Thoracic aorta (tissue), 2 donors: ENCODE results near the gene ATG14. TPM values are rescaled to one million over a fixed set of nuclear protein-coding genes. Genes with fewer than 3 reads are reported as not detected.

ENCODE experiments used
- ATAC-seq: fragments of 150-250 bp; one replicate; pipeline ENCODE4 v1.8.0; 2017; ENCODE audit warnings: low read depth; ENCODE audit not compliant: insufficient number of reproducible peaks, low FRiP score
- DNase-seq: peaks from one replicate; pipeline ENCODE4 v3.0.0-alpha.2; 2020; ENCODE audit warnings: low spot score
- H3K27ac ChIP-seq, 2 donors: fragments of 200-600 bp; sonication (generic); 1 replicate in 1 of 2; 2 replicates in 1 of 2; pipeline ENCODE4 v1.5.1; 2016; ENCODE audit warnings: mild to moderate bottlenecking in 2 of 2, moderate library complexity in 2 of 2
- H3K27me3 ChIP-seq: fragments of 200-600 bp; sonication (generic); replicated peaks from 2 replicates; pipeline ENCODE4 v1.6.0; 2016; ENCODE audit warnings: mild to moderate bottlenecking; ENCODE audit not compliant: insufficient read depth
- H3K36me3 ChIP-seq: fragments of 200-600 bp; sonication (generic); one replicate; pipeline ENCODE4 v1.5.1; 2016
- H3K4me1 ChIP-seq, 2 donors: fragments of 200-600 bp; sonication (generic); 1 replicate in 1 of 2; 2 replicates in 1 of 2; pipeline versions ENCODE4 v1.5.1 to v1.6.0; 2016; ENCODE audit warnings: low read depth in 2 of 2, mild to moderate bottlenecking in 1 of 2; ENCODE audit not compliant: control insufficient read depth in 1 of 2
- H3K4me3 ChIP-seq: fragments of 200-600 bp; sonication (generic); 2 replicates; pipeline ENCODE4 v1.5.1; 2016; ENCODE audit warnings: mild to moderate bottlenecking
- H3K9me3 ChIP-seq: fragments of 200-600 bp; sonication (generic); 2 replicates; pipeline ENCODE4 v1.5.1; 2016
- CTCF ChIP-seq: fragments of 200-600 bp; sonication (generic); IDR thresholded peaks from one replicate; pipeline ENCODE4 v1.5.1; 2019; ENCODE audit warnings: antibody characterized with exemption
- total RNA-seq, 2 donors: library from RNA; depleted of rRNA; stranded (reverse); fragments of >200 nt; gene quantifications; one replicate each; pipeline versions ENCODE4 v1.1.0 to v1.2.3, GENCODE V29; 2016

The ATG14 gene
- total RNA-seq, 2 donors from 2014 or later, result 19.5 to 26.0 TPM

- H3K27me3 ChIP-seq, result no peaks in the 10 kb centered on the region
- no peak for TF ChIP-seq CTCF
- no peaks in the 10 kb centered on the region for H3K9me3 ChIP-seq
- no peaks in the 10 kb centered on the region for H3K36me3 ChIP-seq
- ATAC-seq (no peak), DNase-seq (no peak)
- no peak overlapping the region for H3K27ac ChIP-seq
- H3K4me1 ChIP-seq, result peaks cover under 1 to 3% of the 10 kb centered on the region in 2 donors
- no peak overlapping the region for H3K4me3 ChIP-seq
These were observed 87.7 kb downstream of the ATG14 start for GRCh38 chr14:55323910-55324309.

GRCh38 chr14:55318694-55319093 lies 92.9 kb downstream of the ATG14 start:
- Histone ChIP-seq H3K27ac (no peak overlapping the region), H3K36me3 (no peaks in the 10 kb centered on the region), H3K27me3 (no peaks in the 10 kb centered on the region), H3K4me1 (no peaks in the 10 kb centered on the region), H3K4me3 (no peak overlapping the region), H3K9me3 (no peaks in the 10 kb centered on the region)
- no peak for ATAC-seq
- no peak for TF ChIP-seq CTCF
- DNase-seq, result no peak

- Histone ChIP-seq H3K9me3 (no peaks in the 10 kb centered on the region), H3K36me3 (no peaks in the 10 kb centered on the region), H3K27ac (no peak overlapping the region), H3K27me3 (no peaks in the 10 kb centered on the region), H3K4me1 (no peaks in the 10 kb centered on the region), H3K4me3 (no peak overlapping the region)
- DNase-seq (no peak), ATAC-seq (no peak)
- TF ChIP-seq CTCF, result no peak
These were observed 93.9 kb downstream of the ATG14 start for GRCh38 chr14:55317542-55318306.

- Histone ChIP-seq H3K27me3 (no peaks in the 10 kb centered on the region), H3K4me1 (no peaks in the 10 kb centered on the region), H3K9me3 (peaks cover 3% of the 10 kb centered on the region), H3K4me3 (no peak overlapping the region), H3K36me3 (no peaks in the 10 kb centered on the region), H3K27ac (no peak overlapping the region)
- ATAC-seq (no peak), DNase-seq (no peak)
- TF ChIP-seq CTCF, result no peak
These were observed 95.1 kb downstream of the ATG14 start for GRCh38 chr14:55316564-55316963.

Other genes starting within 250 kb of the ATG14 start
- under 1 TPM in 1 of 2 donors, not detected in 1; 0.14 TPM for gene DLGAP5, start 220.2 kb downstream of the ATG14 start, total RNA-seq
- gene FBXO34, start 140.4 kb downstream of the ATG14 start, total RNA-seq, result 10 to 100 TPM; 16.0 to 21.6 TPM
- not detected for gene TBPL2, start 28.8 kb upstream of the ATG14 start, total RNA-seq
- gene KTN1, start 168.4 kb upstream of the ATG14 start, total RNA-seq, result 100 to 1,000 TPM; 122 to 173 TPM